OCI-M1 (cell line): ENCODE data around the gene RSRP1.
"Not testable (repeated sequence)": the region's sequence is repeated elsewhere in the genome, so short reads cannot be mapped to it uniquely, and the experiment has no call there.

Source experiments
- DNase-seq: peaks from one replicate; lab custom pipeline; 2025; lab: John Stamatoyannopoulos, UW

Gene RSRP1

GRCh38 chr1:25256578-25256965 lies 9.3 kb upstream of the RSRP1 start:
- DNase-seq: no peak

- DNase-seq: no peak
Observed at GRCh38 chr1:25255706-25256577, 8.7 kb upstream of the RSRP1 start.

- no peak for DNase-seq
Observed at GRCh38 chr1:25253911-25254310, 6.7 kb upstream of the RSRP1 start.

DNA sequence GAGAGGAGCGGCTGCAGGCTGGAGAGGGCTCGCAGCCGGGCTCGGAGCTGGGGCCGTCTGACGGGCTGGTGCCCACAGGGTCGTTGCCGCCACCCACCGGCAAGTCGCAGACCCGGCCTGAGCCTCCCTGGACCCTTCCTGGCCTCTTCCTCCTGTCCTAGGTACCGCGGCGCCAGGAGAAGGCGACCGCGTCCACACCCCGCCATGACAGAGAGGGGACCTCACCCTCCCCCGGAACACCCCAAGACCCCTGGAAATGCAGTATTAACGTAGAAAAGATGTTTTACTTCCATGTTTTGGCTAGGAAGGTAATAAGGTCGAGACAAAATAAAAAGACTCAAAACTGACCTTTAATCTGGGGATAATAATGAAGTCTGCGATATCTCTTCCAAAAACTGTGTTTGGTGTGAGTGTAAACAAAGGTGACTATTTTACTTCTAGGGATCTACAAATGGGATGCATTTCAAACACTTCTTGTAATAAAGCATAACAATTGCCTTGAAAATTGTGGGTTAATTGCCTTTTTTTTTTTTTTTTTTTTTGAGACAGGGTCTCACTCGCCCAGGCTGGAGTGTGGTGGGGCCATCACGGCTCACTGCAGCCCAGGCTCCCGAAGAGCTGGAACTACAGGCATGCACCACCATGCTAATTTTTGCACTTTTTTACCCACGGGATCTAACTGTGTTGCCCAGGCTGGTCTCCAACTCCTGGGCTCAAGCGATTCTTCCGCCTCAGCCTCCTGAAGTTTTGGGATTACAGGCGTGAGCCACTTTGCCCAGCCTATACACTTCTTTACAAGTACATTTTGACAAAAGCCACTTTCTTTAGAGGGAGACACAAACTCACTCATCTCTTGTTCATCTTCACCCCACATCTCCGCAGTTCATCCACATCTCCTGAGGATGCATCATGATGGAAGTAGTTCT lies 838 bp upstream of the RSRP1 start:
- no peak for DNase-seq

DNA sequence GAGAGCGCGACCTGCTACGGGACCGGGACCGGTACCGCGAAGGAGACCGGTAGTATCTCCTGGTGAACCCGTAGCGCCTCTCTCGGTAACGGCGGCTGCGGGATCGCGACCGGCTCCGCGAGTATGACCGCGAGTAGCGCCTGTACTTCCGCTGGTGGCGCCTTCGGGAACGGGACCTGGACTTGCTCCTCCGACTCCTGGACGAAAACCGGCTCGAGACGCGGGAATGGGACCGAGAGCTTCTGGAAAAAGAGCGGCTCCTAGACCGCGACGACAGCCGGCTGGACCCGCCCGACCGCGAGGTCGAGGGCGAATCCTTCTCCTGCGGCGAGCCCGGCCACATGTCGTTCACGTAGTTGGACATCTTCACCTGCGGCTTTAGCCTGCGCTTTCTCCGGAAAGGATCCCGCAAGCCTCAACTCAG lies 642 bp downstream of the RSRP1 start:
- peak; percentile 59 for DNase-seq

DNA sequence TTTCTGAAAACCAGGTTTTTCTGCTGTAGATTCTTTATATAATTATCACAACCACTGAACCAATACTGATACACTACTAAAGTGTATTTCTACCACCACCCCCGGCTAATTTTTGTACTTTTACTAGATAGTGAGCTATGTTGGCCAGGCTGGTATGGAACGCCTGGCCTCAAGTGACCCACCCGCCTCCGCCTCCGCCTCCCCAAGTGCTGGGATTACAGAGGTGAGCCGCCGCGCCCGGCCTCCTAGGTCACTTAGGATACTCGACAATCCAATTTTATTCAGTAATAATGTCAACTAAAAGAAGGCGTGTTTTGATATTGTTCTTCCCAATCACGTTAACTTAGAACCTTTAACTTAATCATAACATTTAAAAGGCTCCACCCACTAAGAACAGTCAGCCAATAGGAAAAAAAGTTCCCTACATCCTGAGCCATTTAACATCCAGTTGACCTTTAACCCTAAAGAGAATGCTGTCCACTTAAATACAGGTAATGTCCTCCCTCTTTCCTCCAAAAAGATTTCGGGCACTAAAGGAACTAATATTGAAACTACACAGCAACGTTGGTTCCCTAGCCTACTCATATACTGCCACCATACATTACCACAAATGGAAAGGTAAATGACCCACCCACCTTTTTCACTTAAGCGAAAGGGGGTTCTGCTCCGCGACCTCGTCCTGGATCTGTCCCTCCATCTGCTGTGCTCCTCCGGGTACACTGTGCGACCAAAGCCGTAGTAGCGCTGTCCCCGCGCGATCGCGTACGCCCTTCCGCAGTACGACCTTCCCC lies 1.2 kb downstream of the RSRP1 start:
- DNase-seq: peak; percentile 58

GRCh38 chr1:25245393-25245792 lies 1.9 kb downstream of the RSRP1 start:
- DNase-seq: no peak

- no peak for DNase-seq
Observed at GRCh38 chr1:25243907-25244306, 3.3 kb downstream of the RSRP1 start.

GRCh38 chr1:25239681-25240541 lies 7.3 kb downstream of the RSRP1 start:
- DNase-seq: peak; percentile 99

DNA sequence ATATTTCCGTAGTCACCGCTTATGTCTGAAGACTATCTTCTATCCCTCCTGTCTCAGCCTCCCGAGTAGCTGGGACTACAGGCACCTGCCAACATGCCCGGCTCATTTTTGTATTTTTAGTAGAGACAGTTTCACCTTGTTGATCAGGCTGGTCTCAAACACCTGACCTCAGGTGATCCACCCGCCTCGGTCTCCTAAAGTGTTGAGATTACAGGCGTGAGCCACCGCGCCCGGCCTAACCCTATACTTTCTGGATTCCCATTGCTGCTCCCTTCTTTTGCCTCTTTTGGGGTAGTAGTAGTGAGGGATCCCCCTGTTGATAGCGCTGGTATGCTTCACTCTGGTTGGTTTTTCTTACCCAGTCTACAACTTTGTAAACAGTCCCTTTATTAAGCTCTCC lies 9.2 kb downstream of the RSRP1 start:
- no peak for DNase-seq

GRCh38 chr1:25236261-25236660 lies 11.0 kb downstream of the RSRP1 start:
- not testable (repeated sequence) for DNase-seq

GRCh38 chr1:25235411-25235810 lies 11.8 kb downstream of the RSRP1 start:
- not testable (repeated sequence) for DNase-seq

DNA sequence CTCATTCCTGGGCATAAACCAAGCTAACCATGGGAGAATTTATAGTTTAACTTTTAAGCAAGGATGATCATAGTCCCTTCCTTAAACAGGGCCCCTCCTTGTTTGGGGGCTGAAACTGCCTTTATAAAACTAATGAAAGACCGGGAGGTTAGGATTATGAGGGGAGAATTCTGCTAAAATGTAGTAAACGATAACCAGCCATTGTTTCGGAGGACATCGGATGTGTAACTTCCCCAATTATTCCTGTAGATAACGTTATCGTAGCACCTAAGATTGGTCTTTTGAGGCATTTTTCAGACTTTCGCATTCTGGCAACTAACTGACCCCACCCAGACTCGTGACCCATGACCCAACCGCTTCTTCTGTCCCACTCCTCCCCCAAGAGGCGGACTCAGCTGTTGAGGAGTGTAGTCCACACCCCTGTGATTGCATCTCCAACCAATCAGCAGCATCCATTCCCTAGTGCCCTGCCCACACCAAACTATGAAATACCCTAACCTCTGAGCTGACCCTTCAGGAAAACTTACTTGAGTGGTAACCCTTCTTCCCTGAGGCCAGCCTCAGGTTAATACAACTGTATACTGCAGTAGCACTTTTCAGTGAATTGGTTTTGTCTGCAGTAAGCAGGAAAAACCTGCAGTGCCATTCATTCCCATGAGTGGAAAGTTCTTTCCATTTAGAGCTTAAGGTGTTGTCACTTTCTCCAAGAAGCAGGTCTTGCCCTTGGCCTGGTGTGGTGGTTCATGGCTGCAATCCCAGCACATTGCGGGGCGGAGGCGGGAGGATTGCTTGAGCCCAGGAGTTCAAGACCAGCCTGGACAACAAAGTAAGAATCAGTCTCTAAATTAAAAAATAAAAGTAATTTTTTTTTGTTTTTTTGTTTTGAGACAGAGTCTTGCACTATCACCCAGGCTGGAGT lies 14.1 kb downstream of the RSRP1 start:
- peak; percentile 98 for DNase-seq

GRCh38 chr1:25232027-25232865 lies 15.0 kb downstream of the RSRP1 start, which contains the start of gene SYF2:
TSS of gene SYF2 (minus strand) at chr1:25232502. CDS start at chr1:25232467, 35 bp downstream.
- DNase-seq: peak; percentile 96

GRCh38 chr1:25223471-25223870 lies 23.8 kb downstream of the RSRP1 start:
- DNase-seq: no peak

GRCh38 chr1:25222606-25223005 lies 24.6 kb downstream of the RSRP1 start:
- DNase-seq: no peak

DNA sequence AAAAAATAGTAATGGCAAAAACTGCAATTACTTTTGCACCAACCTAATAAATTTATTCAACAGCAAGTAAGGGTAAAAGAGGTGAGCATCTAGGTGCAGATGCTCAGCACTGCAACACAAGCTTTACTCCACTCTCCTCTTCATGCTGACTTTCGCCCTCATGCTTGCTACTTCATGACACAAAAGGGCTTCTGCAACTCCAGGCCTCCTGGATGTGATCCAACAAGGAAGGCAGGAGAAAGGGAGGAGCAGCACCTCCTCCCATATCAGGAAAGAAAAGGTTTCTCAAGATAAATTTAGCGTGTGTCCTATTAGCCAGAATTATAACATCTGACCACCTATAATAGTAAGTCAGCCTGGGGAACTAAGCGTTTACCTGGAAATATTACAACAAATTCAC lies 26.6 kb downstream of the RSRP1 start:
- no peak for DNase-seq

GRCh38 chr1:25219661-25220251 lies 27.5 kb downstream of the RSRP1 start:
- DNase-seq: no peak
